ENCODE measurements around the gene EIF4A2. TPM values are rescaled to one million over a fixed set of nuclear protein-coding genes. Genes with fewer than 3 reads are reported as not detected.

EIF4A2 gene

GRCh38 chr3:186828340-186828739 lies 45.0 kb downstream of the EIF4A2 start:
- Histone ChIP-seq H3K23ac (ENCODE audit: low read length in 2 of 2) (no peak overlapping the region), H2AFZ (ENCODE audit: low read depth, low read length) (no peak overlapping the region), H3K18ac (ENCODE audit: low read depth in 1 of 2, low read length in 2 of 2) (no peak overlapping the region), H3K4me2 (ENCODE audit: low read length, poor library complexity, severe bottlenecking) (no peak overlapping the region), H4K91ac (ENCODE audit: low read length) (no peak overlapping the region), H3K27ac (ENCODE audit: low read length, poor library complexity, severe bottlenecking) (no peak overlapping the region), H3K9me3 (ENCODE audit: control insufficient read depth, low read length) (no peaks in the 10 kb centered on the region), H3K14ac (ENCODE audit: low read length in 2 of 2) (no peak overlapping the region), H3K4ac (ENCODE audit: low read depth in 1 of 2, low read length in 2 of 2) (no peak overlapping the region), H2AK5ac (ENCODE audit: low read length, severe bottlenecking) (no peak overlapping the region), H3K4me3 (ENCODE audit: insufficient read depth in 1 of 2, low read depth in 1 of 2, low read length in 2 of 2) (no peak overlapping the region), H2BK5ac (ENCODE audit: low read depth, low read length, poor library complexity, severe bottlenecking) (no peak overlapping the region), H3K79me1 (replicated peaks; ENCODE audit: low read length, poor library complexity, severe bottlenecking) (no peaks in the 10 kb centered on the region), H2BK15ac (ENCODE audit: low read depth, poor library complexity, severe bottlenecking) (no peak overlapping the region), H3K4me1 (ENCODE audit: control insufficient read depth, insufficient read depth, low read depth, low read length) (peaks cover 29% of the 10 kb centered on the region), H3K36me3 (ENCODE audit: control insufficient read depth in 1 of 2, insufficient read depth in 2 of 2, low read depth in 1 of 2, low read length in 2 of 2) (no peaks in the 10 kb centered on the region), H4K8ac (ENCODE audit: low read length) (no peak overlapping the region), H3K27me3 (ENCODE audit: control insufficient read depth in 1 of 2, insufficient read depth in 1 of 2, low read length in 2 of 2) (peaks cover 49 to 54% of the 10 kb centered on the region in 2 experiments), H2BK12ac (ENCODE audit: low read length in 2 of 2) (no peak overlapping the region), H2BK120ac (ENCODE audit: low read depth, low read length) (no peak overlapping the region), H3K9ac (ENCODE audit: low read length) (no peak overlapping the region)
- DNase-seq, result no peak
- WGBS, result 72% methylated on average over 4 of the region's 5 CpGs

DNA sequence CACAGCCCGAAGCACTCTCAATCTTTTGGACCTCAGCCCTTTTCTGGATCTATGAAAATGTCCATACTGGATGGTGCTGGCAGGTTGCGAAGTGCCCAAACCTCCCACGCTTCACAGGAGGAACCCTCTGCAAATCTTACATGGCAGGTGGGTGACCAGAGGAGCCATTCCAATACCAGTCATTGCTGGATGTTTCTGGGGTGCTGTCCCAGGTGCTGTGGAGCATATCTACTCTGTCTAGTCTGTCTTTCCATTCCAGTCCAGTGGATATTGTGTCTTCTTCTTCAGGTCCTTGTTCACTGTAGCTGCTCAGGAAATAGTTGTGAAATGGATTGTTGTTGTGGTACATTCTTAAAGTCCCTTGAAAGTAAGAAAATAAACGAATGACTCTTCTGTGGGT lies 48.4 kb downstream of the EIF4A2 start:
- no peak overlapping the region for H4K91ac ChIP-seq (ENCODE audit: low read length)
- no peak overlapping the region for H2AK5ac ChIP-seq (ENCODE audit: low read length, severe bottlenecking)
- H3K4me3 ChIP-seq (ENCODE audit: insufficient read depth in 1 of 2, low read depth in 1 of 2, low read length in 2 of 2), result no peak overlapping the region
- no peaks in the 10 kb centered on the region for H3K79me1 ChIP-seq (replicated peaks; ENCODE audit: low read length, poor library complexity, severe bottlenecking)
- no peak overlapping the region for H2BK5ac ChIP-seq (ENCODE audit: low read depth, low read length, poor library complexity, severe bottlenecking)
- no peak overlapping the region for H3K14ac ChIP-seq (ENCODE audit: low read length in 2 of 2)
- no peak overlapping the region for H3K4ac ChIP-seq (ENCODE audit: low read depth in 1 of 2, low read length in 2 of 2)
- H2AFZ ChIP-seq (ENCODE audit: low read depth, low read length), result no peak overlapping the region
- H3K23ac ChIP-seq (ENCODE audit: low read length in 2 of 2), result no peak overlapping the region
- H3K27me3 ChIP-seq (ENCODE audit: control insufficient read depth in 1 of 2, insufficient read depth in 1 of 2, low read length in 2 of 2), result peaks cover 49 to 61% of the 10 kb centered on the region in 2 experiments
- H3K4me2 ChIP-seq (ENCODE audit: low read length, poor library complexity, severe bottlenecking), result no peak overlapping the region
- H2BK12ac ChIP-seq (ENCODE audit: low read length in 2 of 2), result no peak overlapping the region
- no peaks in the 10 kb centered on the region for H3K9me3 ChIP-seq (ENCODE audit: control insufficient read depth, low read length)
- 83% methylated on average over 3 of the region's 4 CpGs for WGBS
- H3K36me3 ChIP-seq (ENCODE audit: control insufficient read depth in 1 of 2, insufficient read depth in 2 of 2, low read depth in 1 of 2, low read length in 2 of 2), result no peaks in the 10 kb centered on the region
- no peak overlapping the region for H3K9ac ChIP-seq (ENCODE audit: low read length)
- H2BK120ac ChIP-seq (ENCODE audit: low read depth, low read length), result no peak overlapping the region
- H4K8ac ChIP-seq (ENCODE audit: low read length), result no peak overlapping the region
- H3K4me1 ChIP-seq (ENCODE audit: control insufficient read depth, insufficient read depth, low read depth, low read length), result peaks cover 4% of the 10 kb centered on the region
- no peak for DNase-seq
- no peak overlapping the region for H3K18ac ChIP-seq (ENCODE audit: low read depth in 1 of 2, low read length in 2 of 2)
- H3K27ac ChIP-seq (ENCODE audit: low read length, poor library complexity, severe bottlenecking), result no peak overlapping the region
- no peak overlapping the region for H2BK15ac ChIP-seq (ENCODE audit: low read depth, poor library complexity, severe bottlenecking)

DNA sequence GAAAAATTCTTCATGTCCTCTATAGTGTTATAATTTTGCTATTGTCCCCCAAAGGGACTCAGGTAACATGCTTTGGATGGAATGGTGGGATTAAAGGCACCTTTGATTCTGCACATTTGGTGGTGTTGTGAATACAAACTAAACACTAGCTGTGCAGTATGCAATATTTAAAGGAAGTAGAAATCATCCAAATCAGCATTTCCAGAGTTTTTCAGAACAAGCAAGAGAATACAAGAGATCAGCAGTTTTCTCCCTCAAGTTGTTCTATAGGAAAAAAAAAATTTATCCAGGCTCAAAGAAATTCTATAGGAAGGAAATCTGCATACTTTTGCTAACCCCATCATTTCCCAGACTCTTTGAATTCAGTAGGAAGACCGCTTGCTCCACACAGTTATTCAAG lies 48.9 kb downstream of the EIF4A2 start:
- no peak overlapping the region for H3K4me3 ChIP-seq (ENCODE audit: insufficient read depth in 1 of 2, low read depth in 1 of 2, low read length in 2 of 2)
- H3K9ac ChIP-seq (ENCODE audit: low read length), result no peak overlapping the region
- no peak overlapping the region for H4K8ac ChIP-seq (ENCODE audit: low read length)
- peaks cover 4% of the 10 kb centered on the region for H3K4me1 ChIP-seq (ENCODE audit: control insufficient read depth, insufficient read depth, low read depth, low read length)
- no peaks in the 10 kb centered on the region for H3K9me3 ChIP-seq (ENCODE audit: control insufficient read depth, low read length)
- no peak overlapping the region for H3K18ac ChIP-seq (ENCODE audit: low read depth in 1 of 2, low read length in 2 of 2)
- H3K36me3 ChIP-seq (ENCODE audit: control insufficient read depth in 1 of 2, insufficient read depth in 2 of 2, low read depth in 1 of 2, low read length in 2 of 2), result no peaks in the 10 kb centered on the region
- H3K23ac ChIP-seq (ENCODE audit: low read length in 2 of 2), result no peak overlapping the region
- no peak overlapping the region for H2BK15ac ChIP-seq (ENCODE audit: low read depth, poor library complexity, severe bottlenecking)
- H2BK120ac ChIP-seq (ENCODE audit: low read depth, low read length), result no peak overlapping the region
- no peak overlapping the region for H3K4ac ChIP-seq (ENCODE audit: low read depth in 1 of 2, low read length in 2 of 2)
- 100% methylated on average over 1 of the region's 1 CpG for WGBS
- no peak overlapping the region for H2BK5ac ChIP-seq (ENCODE audit: low read depth, low read length, poor library complexity, severe bottlenecking)
- H2AK5ac ChIP-seq (ENCODE audit: low read length, severe bottlenecking), result no peak overlapping the region
- peaks cover 49 to 61% of the 10 kb centered on the region in 2 experiments for H3K27me3 ChIP-seq (ENCODE audit: control insufficient read depth in 1 of 2, insufficient read depth in 1 of 2, low read length in 2 of 2)
- H3K79me1 ChIP-seq (replicated peaks; ENCODE audit: low read length, poor library complexity, severe bottlenecking), result no peaks in the 10 kb centered on the region
- no peak overlapping the region for H3K14ac ChIP-seq (ENCODE audit: low read length in 2 of 2)
- no peak overlapping the region for H2AFZ ChIP-seq (ENCODE audit: low read depth, low read length)
- H2BK12ac ChIP-seq (ENCODE audit: low read length in 2 of 2), result no peak overlapping the region
- no peak overlapping the region for H3K4me2 ChIP-seq (ENCODE audit: low read length, poor library complexity, severe bottlenecking)
- H4K91ac ChIP-seq (ENCODE audit: low read length), result no peak overlapping the region
- H3K27ac ChIP-seq (ENCODE audit: low read length, poor library complexity, severe bottlenecking), result no peak overlapping the region
- DNase-seq, result no peak

Small RNAs within 50 kb of the gene (small RNA-seq; reads per million reads assigned to genes)
- gene RF00092 (ENCODE audit: low read depth) (not detected), gene RNU6-1105P (ENCODE audit: low read depth) (not detected), gene SNORA4 (ENCODE audit: low read depth) (not detected), gene SNORA63 (ENCODE audit: low read depth) (not detected), gene SNORA81 (ENCODE audit: low read depth) (not detected), gene SNORD2 (ENCODE audit: low read depth) (not detected)

Data from mesenchymal stem cell (in vitro differentiated cells and primary cell).